ENCODE measurements around the gene COBLL1.

DNA sequence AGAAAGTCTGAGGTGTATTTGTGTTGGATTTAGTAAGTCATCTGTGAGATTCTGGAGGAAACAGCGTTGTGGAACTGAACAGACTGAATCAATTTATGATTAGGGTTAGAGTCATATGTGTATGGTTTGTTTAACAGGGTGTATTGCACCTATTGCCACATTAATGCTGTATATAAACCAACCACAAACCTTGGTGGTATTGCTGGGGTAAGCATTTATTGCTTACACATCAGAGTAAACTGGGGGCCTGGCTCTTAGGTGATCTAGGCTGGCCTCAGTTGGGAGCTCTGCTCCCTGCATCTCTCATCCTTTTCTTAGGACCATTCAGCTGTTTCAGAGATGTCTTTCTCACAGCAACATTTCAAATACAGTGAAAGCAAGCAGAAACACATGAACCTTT lies 160.6 kb downstream of the COBLL1 start:
- no peak for TF ChIP-seq EZH2 (IDR thresholded peaks at IDR 0.05; ENCODE audit: insufficient read depth, low read length)
- TF ChIP-seq, protein P1, sequence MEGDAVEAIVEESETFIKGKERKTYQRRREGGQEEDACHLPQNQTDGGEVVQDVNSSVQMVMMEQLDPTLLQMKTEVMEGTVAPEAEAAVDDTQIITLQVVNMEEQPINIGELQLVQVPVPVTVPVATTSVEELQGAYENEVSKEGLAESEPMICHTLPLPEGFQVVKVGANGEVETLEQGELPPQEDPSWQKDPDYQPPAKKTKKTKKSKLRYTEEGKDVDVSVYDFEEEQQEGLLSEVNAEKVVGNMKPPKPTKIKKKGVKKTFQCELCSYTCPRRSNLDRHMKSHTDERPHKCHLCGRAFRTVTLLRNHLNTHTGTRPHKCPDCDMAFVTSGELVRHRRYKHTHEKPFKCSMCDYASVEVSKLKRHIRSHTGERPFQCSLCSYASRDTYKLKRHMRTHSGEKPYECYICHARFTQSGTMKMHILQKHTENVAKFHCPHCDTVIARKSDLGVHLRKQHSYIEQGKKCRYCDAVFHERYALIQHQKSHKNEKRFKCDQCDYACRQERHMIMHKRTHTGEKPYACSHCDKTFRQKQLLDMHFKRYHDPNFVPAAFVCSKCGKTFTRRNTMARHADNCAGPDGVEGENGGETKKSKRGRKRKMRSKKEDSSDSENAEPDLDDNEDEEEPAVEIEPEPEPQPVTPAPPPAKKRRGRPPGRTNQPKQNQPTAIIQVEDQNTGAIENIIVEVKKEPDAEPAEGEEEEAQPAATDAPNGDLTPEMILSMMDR (IDR thresholded peaks at IDR 0.05; ENCODE audit: insufficient read depth, low read depth, low read length) = no peak
